GM23248 (cell line): ENCODE measurements around the gene SOX18. TPM values are rescaled to one million over a fixed set of nuclear protein-coding genes. Genes with fewer than 3 reads are reported as not detected.
"Not testable (repeated sequence)": the region's sequence is repeated elsewhere in the genome, so short reads cannot be mapped to it uniquely, and the experiment has no call there.

Experiments
- DNase-seq: peaks from one replicate; pipeline ENCODE4 v3.0.0-alpha.2; 2015
- H2AFZ ChIP-seq: fragments of 200-600 bp; sonication (generic); 2 replicates; pipeline ENCODE4 v1.6.1; 2016; ENCODE audit warnings: antibody characterized with exemption
- H3F3A ChIP-seq: fragments of 200-600 bp; sonication (generic); 2 replicates; pipeline ENCODE4 v1.6.1; 2016; ENCODE audit warnings: mild to moderate bottlenecking, antibody characterized with exemption, mixed run types; ENCODE audit not compliant: insufficient read depth
- H3K27ac ChIP-seq: fragments of 200-600 bp; sonication (generic); 2 replicates; pipeline ENCODE4 v1.5.1; 2016; ENCODE audit warnings: mild to moderate bottlenecking
- H3K27me3 ChIP-seq: fragments of 200-600 bp; sonication (generic); replicated peaks from 2 replicates; pipeline ENCODE4 v1.6.1; 2016; ENCODE audit warnings: mild to moderate bottlenecking; ENCODE audit not compliant: insufficient read depth
- H3K36me3 ChIP-seq: fragments of 200-600 bp; sonication (generic); 2 replicates; pipeline ENCODE4 v1.6.1; 2016; ENCODE audit warnings: low read depth, mild to moderate bottlenecking
- H3K4me1 ChIP-seq: fragments of 200-600 bp; sonication (generic); 2 replicates; pipeline ENCODE4 v1.6.1; 2016; ENCODE audit warnings: mild to moderate bottlenecking; ENCODE audit not compliant: insufficient read depth
- H3K4me2 ChIP-seq: fragments of 200-600 bp; sonication (generic); one replicate; pipeline ENCODE4 v1.6.1; 2016; ENCODE audit warnings: mild to moderate bottlenecking; ENCODE audit not compliant: unreplicated experiment
- H3K4me3 ChIP-seq: fragments of 200-600 bp; sonication (generic); 2 replicates; pipeline ENCODE4 v1.5.1; 2016; ENCODE audit warnings: mild to moderate bottlenecking
- H3K79me2 ChIP-seq: fragments of 200-600 bp; sonication (generic); 2 replicates; pipeline ENCODE4 v1.6.1; 2016; ENCODE audit warnings: mild to moderate bottlenecking; ENCODE audit not compliant: insufficient read depth
- H3K9ac ChIP-seq: fragments of 200-600 bp; sonication (generic); 2 replicates; pipeline ENCODE4 v1.6.1; 2016; ENCODE audit warnings: mild to moderate bottlenecking
- H3K9me2 ChIP-seq: fragments of 200-600 bp; sonication (generic); 2 replicates; pipeline ENCODE4 v1.6.1; 2016; ENCODE audit warnings: mixed run types, mild to moderate bottlenecking, moderate library complexity; ENCODE audit not compliant: insufficient read depth
- H3K9me3 ChIP-seq: fragments of 200-600 bp; sonication (generic); one replicate; pipeline ENCODE4 v1.6.1; 2017; ENCODE audit warnings: low read depth
- H4K20me1 ChIP-seq: fragments of 200-600 bp; sonication (generic); 2 replicates; pipeline ENCODE4 v1.6.0; 2016; ENCODE audit not compliant: insufficient read depth
- EZH2 ChIP-seq: fragments of 200-600 bp; sonication (generic); IDR thresholded peaks from 2 replicates; pipeline ENCODE4 v1.6.1; 2018; ENCODE audit warnings: antibody characterized with exemption, mild to moderate bottlenecking; ENCODE audit not compliant: insufficient read depth, poor library complexity, severe bottlenecking
- EZH2phosphoT487 ChIP-seq: fragments of 200-600 bp; sonication (generic); IDR thresholded peaks from 2 replicates; pipeline ENCODE4 v1.6.1; 2018; ENCODE audit warnings: antibody characterized with exemption, moderate library complexity, mild to moderate bottlenecking, low read depth; ENCODE audit not compliant: insufficient read depth
- WGBS, 2 experiments: methylation state at CpG; one replicate each; pipeline ENCODE4 v1.1.6; 2015 to 2017; ENCODE audit warnings: low lambda C conversion rate in 2 of 2, low coverage in 1 of 2; ENCODE audit errors: missing lambda C conversion rate in 2 of 2; 5-methylcytosine and 5-hydroxymethylcytosine counted together
- in situ Hi-C: fragments of 300-500 bp; cut with MboI; formaldehyde crosslinking; loops from 2 replicates; pipeline ENCODE4 v1.15.0; 2020
- polyA plus RNA-seq: library from polyadenylated mRNA; unstranded; fragments of >200 nt; fragmentation: Nextera tagmentation; extraction: Ambion mirVana; gene quantifications from 2 replicates; pipeline ENCODE4 v1.2.1, GENCODE V29; 2016
- total RNA-seq: library from RNA; depleted of rRNA; stranded (reverse); fragments of >200 nt; shearing (Covaris generic); gene quantifications from 2 replicates; pipeline ENCODE4 v1.2.3, GENCODE V29; 2014

SOX18 gene
- total and polyA plus RNA-seq, 2 experiments from 2014 or later = not detected

GRCh38 chr20:64091340-64091739 is 41.9 kb upstream of the SOX18 start:
- TF ChIP-seq EZH2phosphoT487 (no peak), EZH2 (no peak)
- H3K79me2 ChIP-seq = no peaks in the 10 kb centered on the region
- no peak overlapping the region for H2AFZ ChIP-seq
- no peaks in the 10 kb centered on the region for H3F3A ChIP-seq
- H3K9me3 ChIP-seq = no peaks in the 10 kb centered on the region
- H4K20me1 ChIP-seq = no peaks in the 10 kb centered on the region
- no peak overlapping the region for H3K9ac ChIP-seq
- H3K4me3 ChIP-seq = no peak overlapping the region
- in situ Hi-C loops = no loop called here
- peaks cover 2% of the 10 kb centered on the region; the same call in 1 of the 2 replicates for H3K27me3 ChIP-seq
- DNase-seq = no peak
- WGBS, 2 experiments = 77 to 86% methylated on average over 18 to 19 of the region's 19 CpGs
- no peaks in the 10 kb centered on the region for H3K9me2 ChIP-seq
- H3K27ac ChIP-seq = no peak overlapping the region
- no peak overlapping the region for H3K4me2 ChIP-seq
- no peaks in the 10 kb centered on the region for H3K4me1 ChIP-seq
- H3K36me3 ChIP-seq = no peaks in the 10 kb centered on the region

DNA sequence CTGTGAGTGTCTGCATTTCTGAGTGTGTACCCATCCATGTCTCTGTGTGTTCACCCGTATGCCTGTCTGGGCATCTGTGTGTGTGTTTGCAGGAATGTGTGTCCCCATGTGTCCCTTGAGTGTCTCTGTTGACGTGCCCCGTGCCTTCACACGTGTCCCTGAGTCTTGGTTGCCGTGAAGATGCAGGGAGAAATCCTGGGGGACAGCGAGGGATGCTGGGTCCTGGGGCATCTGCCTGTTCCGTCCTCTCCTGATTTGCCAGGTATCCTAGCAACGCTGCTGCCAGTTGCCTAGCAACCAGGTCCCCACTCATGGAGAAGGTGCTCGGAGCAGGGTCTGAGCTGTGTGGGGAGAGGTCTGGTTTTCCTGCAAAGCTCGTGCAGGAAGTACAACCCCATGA is 40.7 kb upstream of the SOX18 start:
- H3K4me3 ChIP-seq = no peak overlapping the region
- no peak for TF ChIP-seq EZH2
- TF ChIP-seq EZH2phosphoT487 = no peak

DNA sequence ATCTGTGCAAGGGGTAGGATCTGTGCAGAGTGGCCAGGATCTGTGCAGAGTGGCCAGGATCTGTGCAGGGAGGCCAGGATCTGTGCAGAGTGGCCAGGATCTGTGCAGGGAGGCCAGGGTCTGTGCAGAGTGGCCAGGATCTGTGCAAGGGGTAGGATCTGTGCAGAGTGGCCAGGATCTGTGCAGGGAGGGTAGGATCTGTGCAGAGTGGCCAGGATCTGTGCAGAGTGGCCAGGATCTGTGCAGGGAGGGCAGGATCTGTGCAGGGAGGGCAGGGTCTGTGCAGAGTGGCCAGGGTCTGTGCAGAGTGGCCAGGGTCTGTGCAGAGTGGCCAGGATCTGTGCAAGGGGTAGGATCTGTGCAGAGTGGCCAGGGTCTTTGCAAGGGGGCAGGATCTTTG is 39.1 kb upstream of the SOX18 start:
- H3K4me1 ChIP-seq, in situ Hi-C loops, H3K27me3 ChIP-seq, H3K9ac ChIP-seq, H3K79me2 ChIP-seq, H3K36me3 ChIP-seq, H3K4me3 ChIP-seq, H3K27ac ChIP-seq, H4K20me1 ChIP-seq, H3K4me2 ChIP-seq, H3F3A ChIP-seq, H3K9me2 ChIP-seq, H2AFZ ChIP-seq, H3K9me3 ChIP-seq: not testable (repeated sequence)
- peak; percentile 28 for DNase-seq

More for the DNA sequence above, 40.7 kb upstream of the SOX18 start:
- Histone ChIP-seq H3F3A (no peaks in the 10 kb centered on the region), H3K36me3 (no peaks in the 10 kb centered on the region), H3K27me3 (peaks cover 4% of the 10 kb centered on the region; the same call in 1 of the 2 replicates), H3K79me2 (no peaks in the 10 kb centered on the region), H2AFZ (no peak overlapping the region), H3K27ac (no peak overlapping the region), H3K9me2 (no peaks in the 10 kb centered on the region), H3K9ac (no peak overlapping the region), H3K9me3 (no peaks in the 10 kb centered on the region), H3K4me2 (no peak overlapping the region), H3K4me1 (no peaks in the 10 kb centered on the region), H4K20me1 (no peaks in the 10 kb centered on the region)
- 21 to 24% methylated on average over 10 of the region's 10 CpGs for WGBS, 2 experiments
- no peak for DNase-seq
- in situ Hi-C loops = no loop called here

- H2AFZ ChIP-seq, H3K27me3 ChIP-seq, H3K36me3 ChIP-seq, H3K4me1 ChIP-seq, H4K20me1 ChIP-seq, H3K4me3 ChIP-seq, H3K9ac ChIP-seq, H3K4me2 ChIP-seq, in situ Hi-C loops, H3K9me2 ChIP-seq, H3K27ac ChIP-seq, H3K9me3 ChIP-seq, H3K79me2 ChIP-seq, DNase-seq, H3F3A ChIP-seq: not testable (repeated sequence)
- 95 to 96% methylated on average over 5 to 10 of the region's 36 CpGs for WGBS, 2 experiments
These were observed 37.9 kb upstream of the SOX18 start for GRCh38 chr20:64087226-64087825.

DNA sequence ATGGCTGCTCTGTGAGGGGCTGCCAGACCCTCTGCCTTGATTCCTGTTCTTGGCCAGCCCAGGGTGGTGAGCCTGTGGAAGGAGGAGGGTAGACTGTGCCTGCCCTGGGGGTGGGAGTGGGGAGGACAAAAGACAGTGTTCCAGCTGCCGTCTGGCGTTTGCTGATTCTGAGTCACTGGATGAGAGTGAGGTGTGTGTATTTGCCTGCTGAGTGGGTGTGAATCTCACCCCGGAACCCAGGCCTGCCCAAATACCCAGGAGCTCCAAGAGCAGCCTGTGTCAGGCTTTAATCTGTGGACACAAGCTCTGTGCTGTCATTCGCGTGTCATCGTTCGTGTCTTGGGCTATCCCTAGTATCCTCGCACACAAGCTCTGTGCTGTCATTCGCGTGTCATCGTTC is 37.4 kb upstream of the SOX18 start:
- Histone ChIP-seq H3F3A (no peaks in the 10 kb centered on the region), H4K20me1 (no peaks in the 10 kb centered on the region), H3K79me2 (no peaks in the 10 kb centered on the region), H3K9me3 (no peaks in the 10 kb centered on the region), H3K27ac (no peak overlapping the region), H3K9me2 (no peaks in the 10 kb centered on the region), H3K4me3 (no peak overlapping the region), H3K27me3 (peaks cover 4% of the 10 kb centered on the region; the same call in 1 of the 2 replicates), H3K9ac (no peak overlapping the region), H3K4me1 (no peaks in the 10 kb centered on the region), H3K4me2 (no peak overlapping the region), H2AFZ (no peak overlapping the region), H3K36me3 (no peaks in the 10 kb centered on the region)
- no peak for TF ChIP-seq EZH2phosphoT487
- no peak for TF ChIP-seq EZH2
- peak; percentile 34 for DNase-seq
- 81 to 85% methylated on average over 9 to 11 of the region's 11 CpGs for WGBS, 2 experiments
- in situ Hi-C loops = no loop called here
